PC-9 (cell line): ENCODE results near the gene CRYL1. TPM values are rescaled to one million over a fixed set of nuclear protein-coding genes. Genes with fewer than 3 reads are reported as not detected.

Source experiments
- BruUV-seq: library from RNA; stranded (reverse); fragments of 400-500 nt; replicated peaks from 2 replicates; lab custom pipeline; 2021; lab: Mats Ljungman, UMichigan
- CTCF ChIA-PET: fragments of 300-600 bp; sonication (Branson Sonifier 250); formaldehyde crosslinking; loops from one replicate; lab custom pipeline; 2022; ENCODE audit warnings: antibody characterized with exemption; lab: Charles Lee
- POLR2A ChIA-PET: fragments of 300-600 bp; sonication (Branson Sonifier 250); formaldehyde crosslinking; loops from one replicate; lab custom pipeline; 2022; ENCODE audit warnings: antibody characterized with exemption; ENCODE audit not compliant: unreplicated experiment; lab: Charles Lee
- DNase-seq, 2 experiments: peaks; one replicate each; pipeline versions ENCODE4 v3.0.0 to v3.0.0-alpha.2; 2015 to 2022; ENCODE audit warnings: mixed read lengths in 1 of 2
- H2AFZ ChIP-seq: fragments of 200-600 bp; sonication (generic); 2 replicates; pipeline ENCODE4 v1.8.1; 2017; ENCODE audit warnings: antibody characterized with exemption
- H3F3A ChIP-seq: fragments of 200-600 bp; sonication (generic); 2 replicates; pipeline ENCODE4 v1.8.1; 2017; ENCODE audit warnings: antibody characterized with exemption, mild to moderate bottlenecking, low read depth; ENCODE audit not compliant: insufficient read depth
- H3K27ac ChIP-seq: fragments of 200-600 bp; sonication (generic); 2 replicates; pipeline ENCODE4 v1.6.1; 2016; ENCODE audit warnings: mixed run types
- H3K27me3 ChIP-seq: fragments of 200-600 bp; sonication (generic); 2 replicates; pipeline ENCODE4 v1.6.1; 2016; ENCODE audit warnings: low read depth, mixed run types; ENCODE audit not compliant: insufficient read depth
- H3K36me3 ChIP-seq: fragments of 200-600 bp; sonication (generic); 2 replicates; pipeline ENCODE4 v1.6.1; 2016; ENCODE audit warnings: low read depth, mixed run types
- H3K4me1 ChIP-seq: fragments of 200-600 bp; sonication (generic); replicated peaks from 2 replicates; pipeline ENCODE4 v1.6.1; 2016; ENCODE audit warnings: mixed run types; ENCODE audit not compliant: insufficient read depth
- H3K4me2 ChIP-seq: fragments of 200-600 bp; sonication (generic); 2 replicates; pipeline ENCODE4 v1.6.1; 2017; ENCODE audit warnings: mixed run types
- H3K4me3 ChIP-seq: fragments of 200-600 bp; sonication (generic); 2 replicates; pipeline ENCODE4 v1.6.1; 2016; ENCODE audit warnings: mixed run types
- H3K79me2 ChIP-seq: fragments of 200-600 bp; sonication (generic); 2 replicates; pipeline ENCODE4 v1.6.1; 2017; ENCODE audit warnings: low read depth, mixed run types
- H3K9me2 ChIP-seq: fragments of 200-600 bp; sonication (generic); 2 replicates; pipeline ENCODE4 v1.8.1; 2017; ENCODE audit warnings: mild to moderate bottlenecking; ENCODE audit not compliant: insufficient read depth
- H3K9me3 ChIP-seq: fragments of 200-600 bp; sonication (generic); 2 replicates; pipeline ENCODE4 v1.8.1; 2016; ENCODE audit warnings: low read depth; ENCODE audit not compliant: insufficient read depth
- H4K20me1 ChIP-seq: fragments of 200-600 bp; sonication (generic); 2 replicates; pipeline ENCODE4 v1.8.1; 2017; ENCODE audit not compliant: insufficient read depth
- CTCF ChIP-seq: fragments of 200-600 bp; sonication (generic); conservative IDR thresholded peaks from 2 replicates; pipeline ENCODE4 v1.6.1; 2017; ENCODE audit warnings: mixed run types, antibody characterized with exemption, mild to moderate bottlenecking, moderate library complexity
- EZH2 ChIP-seq: fragments of 200-600 bp; sonication (generic); IDR thresholded peaks from 2 replicates; pipeline ENCODE4 v1.8.0; 2017; ENCODE audit warnings: antibody characterized with exemption, low read depth
- intact Hi-C: fragments of 100-400 bp; cut with micrococcal nuclease; formaldehyde crosslinking; loops from one replicate; pipeline ENCODE4 v1.10.0; 2022; ENCODE audit not compliant: unreplicated experiment
- total RNA-seq: library from RNA; stranded (reverse); gene quantifications from 2 replicates; pipeline ENCODE4 v1.2.3, GENCODE V29; 2021

The CRYL1 gene
- total RNA-seq, 1 experiment from 2014 or later: 8.7 TPM

GRCh38 chr13:20462921-20463320, 62.7 kb downstream of the CRYL1 start:
- H3K27ac ChIP-seq: no peak overlapping the region
- POLR2A ChIA-PET: no interaction called here
- DNase-seq: no peak
- no peak overlapping the region for H2AFZ ChIP-seq
- no peaks in the 10 kb centered on the region for H3K27me3 ChIP-seq
- no peaks in the 10 kb centered on the region for H3K36me3 ChIP-seq
- H3K4me2 ChIP-seq: no peak overlapping the region
- peaks cover 30% of the 10 kb centered on the region for H3K4me1 ChIP-seq
- no TSS peak for BruUV-seq
- intact Hi-C loops: no loop called here
- H3K79me2 ChIP-seq: no peaks in the 10 kb centered on the region
- no peaks in the 10 kb centered on the region for H3K9me2 ChIP-seq
- H3K9me3 ChIP-seq: no peaks in the 10 kb centered on the region
- CTCF ChIA-PET: no interaction called here
- no peak for TF ChIP-seq EZH2
- TF ChIP-seq CTCF: no peak
- H3F3A ChIP-seq: peaks cover 9% of the 10 kb centered on the region; the same call in 1 of the 2 replicates
- no peak overlapping the region for H3K4me3 ChIP-seq
- no peaks in the 10 kb centered on the region for H4K20me1 ChIP-seq

GRCh38 chr13:20462533-20462915, 63.1 kb downstream of the CRYL1 start:
- Histone ChIP-seq H4K20me1 (no peaks in the 10 kb centered on the region), H3K4me3 (no peak overlapping the region), H3K27ac (no peak overlapping the region), H3K36me3 (no peaks in the 10 kb centered on the region), H3K4me2 (no peak overlapping the region), H3K9me2 (no peaks in the 10 kb centered on the region), H3K27me3 (no peaks in the 10 kb centered on the region), H3K4me1 (peaks cover 34% of the 10 kb centered on the region), H2AFZ (no peak overlapping the region), H3K9me3 (no peaks in the 10 kb centered on the region), H3K79me2 (no peaks in the 10 kb centered on the region), H3F3A (peaks cover 9% of the 10 kb centered on the region; the same call in 1 of the 2 replicates)
- BruUV-seq: no TSS peak
- no peak for DNase-seq
- no peak for TF ChIP-seq EZH2
- TF ChIP-seq CTCF: no peak
- intact Hi-C loops: no loop called here
- CTCF ChIA-PET: no interaction called here
- POLR2A ChIA-PET: no interaction called here

GRCh38 chr13:20461860-20462532, 63.7 kb downstream of the CRYL1 start:
- no peak overlapping the region for H3K4me3 ChIP-seq
- no peak for DNase-seq
- H3K79me2 ChIP-seq: no peaks in the 10 kb centered on the region
- BruUV-seq: no TSS peak
- no peak overlapping the region for H3K27ac ChIP-seq
- no peak overlapping the region for H3K4me2 ChIP-seq
- intact Hi-C loops: no loop called here
- H3F3A ChIP-seq: peaks cover 9% of the 10 kb centered on the region; the same call in 1 of the 2 replicates
- no peaks in the 10 kb centered on the region for H3K27me3 ChIP-seq
- ChIA-PET CTCF (no interaction called here), POLR2A (no interaction called here)
- no peaks in the 10 kb centered on the region for H3K9me3 ChIP-seq
- H4K20me1 ChIP-seq: no peaks in the 10 kb centered on the region
- no peaks in the 10 kb centered on the region for H3K9me2 ChIP-seq
- H3K4me1 ChIP-seq: peaks cover 39% of the 10 kb centered on the region
- no peak overlapping the region for H2AFZ ChIP-seq
- H3K36me3 ChIP-seq: no peaks in the 10 kb centered on the region
- TF ChIP-seq EZH2: no peak
- no peak for TF ChIP-seq CTCF
